ENCODE results near the gene OR11G2. TPM values are rescaled to one million over a fixed set of nuclear protein-coding genes. Genes with fewer than 3 reads are reported as not detected.

Gene OR11G2
- polyA plus RNA-seq, 1 of the 3 experiments (the other 2 are of a cell fraction) = not detected

GRCh38 chr14:20197459-20197858 lies 6.8 kb downstream of the OR11G2 start (continued):
- TF ChIP-seq NRF1 (IDR thresholded peaks at IDR 0.05; ENCODE audit: low read depth, low read length) (no peak), RXRA (IDR thresholded peaks at IDR 0.05; ENCODE audit: borderline replicate concordance, low read depth) (no peak), PBX3 (IDR thresholded peaks at IDR 0.05) (no peak)
- TF ChIP-seq, protein P1, sequence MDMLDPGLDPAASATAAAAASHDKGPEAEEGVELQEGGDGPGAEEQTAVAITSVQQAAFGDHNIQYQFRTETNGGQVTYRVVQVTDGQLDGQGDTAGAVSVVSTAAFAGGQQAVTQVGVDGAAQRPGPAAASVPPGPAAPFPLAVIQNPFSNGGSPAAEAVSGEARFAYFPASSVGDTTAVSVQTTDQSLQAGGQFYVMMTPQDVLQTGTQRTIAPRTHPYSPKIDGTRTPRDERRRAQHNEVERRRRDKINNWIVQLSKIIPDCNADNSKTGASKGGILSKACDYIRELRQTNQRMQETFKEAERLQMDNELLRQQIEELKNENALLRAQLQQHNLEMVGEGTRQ (IDR thresholded peaks at IDR 0.05; ENCODE audit: borderline replicate concordance, low read depth, low read length) = no peak

DNA sequence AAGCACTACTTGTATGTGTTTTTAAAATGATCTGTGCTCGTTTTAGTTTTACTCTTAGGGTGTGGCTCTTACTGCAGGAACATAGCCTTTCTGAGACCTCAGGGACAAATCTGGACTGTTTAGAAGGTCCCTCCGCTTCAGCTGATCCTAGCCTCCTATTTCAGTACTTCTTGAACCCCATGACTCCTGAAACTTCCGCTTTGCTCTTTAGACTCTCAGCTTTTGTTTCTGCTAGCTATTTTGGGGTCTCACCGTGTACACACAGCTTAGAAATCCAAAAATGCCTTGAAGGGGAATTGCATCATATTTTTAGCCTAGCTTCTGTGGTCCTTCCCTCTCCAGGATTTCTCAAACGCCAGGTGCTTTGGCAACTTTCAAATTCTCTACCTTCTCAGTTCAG lies 8.3 kb downstream of the OR11G2 start:
- Histone ChIP-seq H3K4me2 (no peak overlapping the region), H2AFZ (ENCODE audit: low read depth) (0 out of 2 replicates have a peak overlapping the region, but pooled peaks have one; percentile 10), H3K9ac (no peak overlapping the region), H4K20me1 (ENCODE audit: insufficient read depth) (no peaks in the 10 kb centered on the region), H3K4me3 (ENCODE audit: low read depth in 2 of 2, low read length in 1 of 2) (no peak overlapping the region), H3K9me3 (no peaks in the 10 kb centered on the region), H3F3A (replicated peaks; ENCODE audit: insufficient read depth) (no peaks in the 10 kb centered on the region), H3K27ac (ENCODE audit: low read depth in 2 of 2, low read length in 1 of 2) (no peak overlapping the region), H3K9me2 (no peaks in the 10 kb centered on the region), H3K36me3 (replicated peaks in 1 of 2; ENCODE audit: control insufficient read depth in 1 of 2, insufficient read depth in 2 of 2, low read length in 1 of 2) (no peaks in the 10 kb centered on the region), H3K4me1 (ENCODE audit: control insufficient read depth in 1 of 2, insufficient read depth in 2 of 2, low read depth in 1 of 2, low read length in 1 of 2) (no peaks in the 10 kb centered on the region), H3K27me3 (ENCODE audit: insufficient read depth) (peaks cover 21% of the 10 kb centered on the region), H3K79me2 (ENCODE audit: insufficient read depth) (no peaks in the 10 kb centered on the region)
- WGBS (ENCODE audit: low lambda C conversion rate) = 3% methylated on average over 5 of the region's 5 CpGs
- TF ChIP-seq CHD2 (IDR thresholded peaks at IDR 0.05; ENCODE audit: low read length, partially characterized antibody) (no peak), MAX (IDR thresholded peaks at IDR 0.05; ENCODE audit: low read depth) (no peak), YY1 (IDR thresholded peaks at IDR 0.05; ENCODE audit: low read depth) (no peak), TAF1 (IDR thresholded peaks at IDR 0.05; ENCODE audit: borderline replicate concordance, low read depth, low read length) (no peak), MXI1 (IDR thresholded peaks at IDR 0.05; ENCODE audit: low read depth, low read length) (no peak), FOSL2 (IDR thresholded peaks at IDR 0.05; ENCODE audit: borderline replicate concordance, low read depth) (no peak)
- POLR2A ChIA-PET = no interaction called here
- CTCF ChIA-PET = no interaction called here
- DNase-seq = no peak

- Histone ChIP-seq H4K20me1 (ENCODE audit: insufficient read depth) (no peaks in the 10 kb centered on the region), H3K36me3 (replicated peaks in 1 of 2; ENCODE audit: control insufficient read depth in 1 of 2, insufficient read depth in 2 of 2, low read length in 1 of 2) (no peaks in the 10 kb centered on the region), H3F3A (replicated peaks; ENCODE audit: insufficient read depth) (no peaks in the 10 kb centered on the region), H3K27me3 (ENCODE audit: insufficient read depth) (peaks cover 5% of the 10 kb centered on the region; the same call in 1 of the 2 replicates), H3K4me1 (ENCODE audit: control insufficient read depth in 1 of 2, insufficient read depth in 2 of 2, low read depth in 1 of 2, low read length in 1 of 2) (no peaks in the 10 kb centered on the region), H3K9ac (no peak overlapping the region), H3K9me2 (no peaks in the 10 kb centered on the region), H3K79me2 (ENCODE audit: insufficient read depth) (no peaks in the 10 kb centered on the region), H3K9me3 (no peaks in the 10 kb centered on the region; the same call in 1 of the 2 replicates), H3K27ac (ENCODE audit: low read depth in 2 of 2, low read length in 1 of 2) (no peak overlapping the region), H2AFZ (ENCODE audit: low read depth) (no peak overlapping the region), H3K4me3 (ENCODE audit: low read depth in 2 of 2, low read length in 1 of 2) (no peak overlapping the region), H3K4me2 (no peak overlapping the region)
- CTCF ChIA-PET = no interaction called here
- DNase-seq = no peak
- POLR2A ChIA-PET = no interaction called here
- WGBS (ENCODE audit: low lambda C conversion rate) = 17% methylated on average over 3 of the region's 3 CpGs
- TF ChIP-seq, protein P2, sequence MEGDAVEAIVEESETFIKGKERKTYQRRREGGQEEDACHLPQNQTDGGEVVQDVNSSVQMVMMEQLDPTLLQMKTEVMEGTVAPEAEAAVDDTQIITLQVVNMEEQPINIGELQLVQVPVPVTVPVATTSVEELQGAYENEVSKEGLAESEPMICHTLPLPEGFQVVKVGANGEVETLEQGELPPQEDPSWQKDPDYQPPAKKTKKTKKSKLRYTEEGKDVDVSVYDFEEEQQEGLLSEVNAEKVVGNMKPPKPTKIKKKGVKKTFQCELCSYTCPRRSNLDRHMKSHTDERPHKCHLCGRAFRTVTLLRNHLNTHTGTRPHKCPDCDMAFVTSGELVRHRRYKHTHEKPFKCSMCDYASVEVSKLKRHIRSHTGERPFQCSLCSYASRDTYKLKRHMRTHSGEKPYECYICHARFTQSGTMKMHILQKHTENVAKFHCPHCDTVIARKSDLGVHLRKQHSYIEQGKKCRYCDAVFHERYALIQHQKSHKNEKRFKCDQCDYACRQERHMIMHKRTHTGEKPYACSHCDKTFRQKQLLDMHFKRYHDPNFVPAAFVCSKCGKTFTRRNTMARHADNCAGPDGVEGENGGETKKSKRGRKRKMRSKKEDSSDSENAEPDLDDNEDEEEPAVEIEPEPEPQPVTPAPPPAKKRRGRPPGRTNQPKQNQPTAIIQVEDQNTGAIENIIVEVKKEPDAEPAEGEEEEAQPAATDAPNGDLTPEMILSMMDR (IDR thresholded peaks at IDR 0.05) = no peak
- TF ChIP-seq ELF1 (IDR thresholded peaks at IDR 0.05) (no peak), TEAD4 (IDR thresholded peaks at IDR 0.05; ENCODE audit: borderline replicate concordance, insufficient read depth) (no peak), GABPA (IDR thresholded peaks at IDR 0.05; ENCODE audit: low read depth) (no peak), RFX5 (IDR thresholded peaks at IDR 0.05; ENCODE audit: low read length) (no peak), NFIC (IDR thresholded peaks at IDR 0.05; ENCODE audit: borderline replicate concordance) (no peak), TCF12 (IDR thresholded peaks at IDR 0.05) (no peak), POLR2AphosphoS5 (IDR thresholded peaks at IDR 0.05; ENCODE audit: low read depth, low read length) (no peak), PBX3 (IDR thresholded peaks at IDR 0.05) (no peak), FOXJ3 (CRISPR knock-in tag; IDR thresholded peaks at IDR 0.05) (no peak), SMC3 (IDR thresholded peaks at IDR 0.05; ENCODE audit: low read depth, low read length) (no peak), FOXM1 (IDR thresholded peaks at IDR 0.05; ENCODE audit: low read depth) (no peak), RXRA (IDR thresholded peaks at IDR 0.05; ENCODE audit: borderline replicate concordance, low read depth) (no peak)
- TF ChIP-seq, protein P1 (IDR thresholded peaks at IDR 0.05; ENCODE audit: borderline replicate concordance, low read depth, low read length) = no peak
These were observed 14.0 kb downstream of the OR11G2 start for GRCh38 chr14:20204721-20205120.

Measured in SK-N-SH (cell line).